Stomach (tissue), 9 donors: ENCODE measurements around the gene ENOX1. TPM values are rescaled to one million over a fixed set of nuclear protein-coding genes. Genes with fewer than 3 reads are reported as not detected.
A peak's percentile ranks its signal among the peaks of the same experiment; 100 is the strongest.

ENCODE experiments used
- DNase-seq, 2 donors: peaks; one replicate each; pipeline versions ENCODE4 v3.0.0 to v3.0.0-alpha.2; 2013 to 2019
- H3K27ac ChIP-seq, 5 donors: fragments of 200-600 bp in 4 of 5; sonication (generic) in 4 of 5; one replicate each; pipeline ENCODE4 v1.5.1; 2013 to 2019; ENCODE audit warnings: mild to moderate bottlenecking in 1 of 5, moderate library complexity in 1 of 5
- H3K27me3 ChIP-seq, 3 donors: fragments of 200-600 bp; sonication (generic); one replicate each; pipeline ENCODE4 v1.5.1; 2017 to 2019; ENCODE audit warnings: mixed run types in 1 of 3
- H3K36me3 ChIP-seq, 4 donors: fragments of 200-600 bp; sonication (generic); 1 replicate in 3 of 4; 2 replicates in 1 of 4; pipeline ENCODE4 v1.5.1; 2016 to 2019
- H3K4me1 ChIP-seq, 4 donors: fragments of 200-600 bp; sonication (generic); one replicate each; pipeline ENCODE4 v1.5.1; 2016 to 2019
- H3K4me3 ChIP-seq, 4 donors: fragments of 200-600 bp; sonication (generic) in 3 of 4; one replicate each; pipeline ENCODE4 v1.5.1; 2016 to 2019; ENCODE audit warnings: mild to moderate bottlenecking in 1 of 4
- H3K9me3 ChIP-seq, 4 donors: fragments of 200-600 bp; sonication (generic); one replicate each; pipeline ENCODE4 v1.5.1; 2016 to 2019
- CTCF ChIP-seq, 7 experiments: fragments of 450-650 bp in 4 of 7; fragments of 200-600 bp in 3 of 7; sonication (generic) in 3 of 7; IDR thresholded peaks; one replicate each; pipeline ENCODE4 v1.5.1; 2016 to 2019; ENCODE audit warnings: antibody characterized with exemption in 7 of 7, control low read depth in 2 of 7, mild to moderate bottlenecking in 1 of 7
- EP300 ChIP-seq: sonication (generic); formaldehyde crosslinking; IDR thresholded peaks from one replicate; pipeline ENCODE4 v1.6.1; 2017; ENCODE audit warnings: antibody characterized with exemption
- POLR2A ChIP-seq, 4 donors: fragments of 450-650 bp; IDR thresholded peaks; one replicate each; pipeline ENCODE4 v1.6.1; 2016; ENCODE audit warnings: antibody characterized with exemption in 4 of 4, control low read depth in 2 of 4, mild to moderate bottlenecking in 1 of 4, moderate library complexity in 1 of 4
- POLR2AphosphoS5 ChIP-seq, 3 donors: sonication (generic); formaldehyde crosslinking; IDR thresholded peaks; one replicate each; pipeline ENCODE4 v1.6.1; 2016; ENCODE audit warnings: antibody characterized with exemption in 3 of 3
- WGBS, 5 donors: extraction: QIAGEN DNeasy Blood & Tissue Kit in 3 of 5; methylation state at CpG; one replicate each; pipeline versions ENCODE4 v1.1.5 to v1.1.7; 2013 to 2018; 5-methylcytosine and 5-hydroxymethylcytosine counted together
- intact Hi-C: fragments of 100-400 bp; cut with DNase I; formaldehyde crosslinking; loops from one replicate; pipeline ENCODE4 v1.15.1; 2023; ENCODE audit warnings: low total_unique reads
- polyA plus RNA-seq, 3 donors: library from polyadenylated mRNA; stranded (reverse); fragments of 200-250 nt; gene quantifications; one replicate each; pipeline ENCODE4 v1.2.3, GENCODE V29; 2013
- total RNA-seq, 5 donors: library from RNA; depleted of rRNA; stranded (reverse); fragments of >200 nt; gene quantifications; one replicate each; pipeline versions ENCODE4 v1.1.0 to v1.2.3, GENCODE V29; 2014 to 2016
- donor health status: healthy with polysubstance abuse.
- donor health status: Bipolar disorder and iron deficiency.
- donor health status: healthy.

ENOX1 gene
- total and polyA plus RNA-seq, 8 donors, result 0.46 to 6.2 (median 1.4) TPM; not detected in 1

- H3K36me3 ChIP-seq, result no peaks in the 10 kb centered on the region
- 71 to 87% (median 72%) methylated on average over 2 of the region's 2 CpGs for WGBS, 5 donors
- intact Hi-C loops, result no loop called here
- H3K4me3 ChIP-seq, result no peak overlapping the region
- no peak for DNase-seq
- no peaks in the 10 kb centered on the region for H3K27me3 ChIP-seq
- no peaks in the 10 kb centered on the region for H3K9me3 ChIP-seq
- H3K27ac ChIP-seq, result no peak overlapping the region
- TF ChIP-seq CTCF (IDR thresholded peaks at IDR 0.05) (no peak), EP300 (no peak)
- H3K4me1 ChIP-seq, result peaks cover 0 to 17% (median 6%) of the 10 kb centered on the region in 4 donors
Measured at GRCh38 chr13:43693639-43694038, 93.1 kb downstream of the ENOX1 start.

- H3K4me3 ChIP-seq, result no peak overlapping the region
- H3K27me3 ChIP-seq, result no peaks in the 10 kb centered on the region
- intact Hi-C loops, result no loop called here
- TF ChIP-seq POLR2AphosphoS5 (IDR thresholded peaks at IDR 0.05) (no peak), CTCF (IDR thresholded peaks at IDR 0.05) (no peak), EP300 (no peak), POLR2A (IDR thresholded peaks at IDR 0.05) (no peak)
- no peaks in the 10 kb centered on the region for H3K9me3 ChIP-seq
- no peak for DNase-seq
- H3K4me1 ChIP-seq, result peaks cover 5 to 22% (median 11%) of the 10 kb centered on the region in 4 donors
- WGBS, 5 donors, result 89 to 92% (median 92%) methylated on average over 3 of the region's 3 CpGs
- no peak overlapping the region for H3K27ac ChIP-seq
- no peaks in the 10 kb centered on the region for H3K36me3 ChIP-seq
Measured at GRCh38 chr13:43688227-43688907, 98.4 kb downstream of the ENOX1 start.

GRCh38 chr13:43687038-43687437, 99.7 kb downstream of the ENOX1 start:
- Histone ChIP-seq H3K27ac (peak overlapping the region in 3 of 5 donors; percentile 14 to 52 (median 35)), H3K27me3 (no peaks in the 10 kb centered on the region), H3K4me3 (no peak overlapping the region), H3K4me1 (peaks cover 5 to 34% (median 11%) of the 10 kb centered on the region in 4 donors), H3K36me3 (no peaks in the 10 kb centered on the region), H3K9me3 (no peaks in the 10 kb centered on the region)
- peak in 1 of 2 donors; percentile 24 for DNase-seq
- 39 to 64% (median 57%) methylated on average over 4 of the region's 4 CpGs for WGBS, 5 donors
- TF ChIP-seq EP300, result no peak
- no peak for TF ChIP-seq POLR2AphosphoS5 (IDR thresholded peaks at IDR 0.05)
- TF ChIP-seq CTCF (IDR thresholded peaks at IDR 0.05), result no peak
- no peak for TF ChIP-seq POLR2A (IDR thresholded peaks at IDR 0.05)
- intact Hi-C loops, result no loop called here

- TF ChIP-seq CTCF (IDR thresholded peaks at IDR 0.05) (no peak), POLR2AphosphoS5 (IDR thresholded peaks at IDR 0.05) (peak in 1 of 3 donors; percentile 73)
- Histone ChIP-seq H3K4me3 (no peak overlapping the region), H3K36me3 (no peaks in the 10 kb centered on the region), H3K9me3 (no peaks in the 10 kb centered on the region), H3K4me1 (peaks cover 5 to 37% (median 11%) of the 10 kb centered on the region in 4 donors), H3K27ac (peak overlapping the region in 4 of 5 donors; percentile 14 to 52 (median 38)), H3K27me3 (no peaks in the 10 kb centered on the region)
- DNase-seq, result peak in 1 of 2 donors; percentile 67
- 24 to 39% (median 29%) methylated on average over 3 of the region's 3 CpGs for WGBS, 5 donors
- intact Hi-C loops, result no loop called here
Measured at GRCh38 chr13:43686557-43686956, 100.2 kb downstream of the ENOX1 start.
